Neural cell (in vitro differentiated cells): ENCODE data around the gene SDF2. TPM values are rescaled to one million over a fixed set of nuclear protein-coding genes. Genes with fewer than 3 reads are reported as not detected.

Source experiments
- H2AFZ ChIP-seq: fragments of 200-600, 300-800 bp; sonication (generic), shearing (Covaris generic); 2 replicates; pipeline ENCODE4 v1.6.0; 2014; ENCODE audit warnings: low read depth, mild to moderate bottlenecking, antibody characterized with exemption, low read length, moderate library complexity
- H3F3A ChIP-seq: fragments of 200-600 bp; shearing (Covaris generic); 2 replicates; pipeline ENCODE4 v1.6.1; 2016; ENCODE audit warnings: mild to moderate bottlenecking, moderate library complexity, mixed read lengths, antibody characterized with exemption, low read length; ENCODE audit not compliant: insufficient read depth, poor library complexity, severe bottlenecking
- H3K27ac ChIP-seq: fragments of 200-600, 300-800 bp; sonication (generic), shearing (Covaris generic); 2 replicates; pipeline ENCODE4 v1.5.1; 2014; ENCODE audit warnings: mild to moderate bottlenecking, low read length, moderate library complexity
- H3K27me3 ChIP-seq: fragments of 300-800, 200-600 bp; sonication (generic), shearing (Covaris generic); 2 replicates; pipeline ENCODE4 v1.6.0; 2014; ENCODE audit warnings: mild to moderate bottlenecking, low read depth, low read length, moderate library complexity; ENCODE audit not compliant: insufficient read depth
- H3K36me3 ChIP-seq: fragments of 300-800, 200-600 bp; sonication (generic), shearing (Covaris generic); 2 replicates; pipeline ENCODE4 v1.5.1; 2014; ENCODE audit warnings: mild to moderate bottlenecking, antibody characterized with exemption, low read length, moderate library complexity; ENCODE audit not compliant: insufficient read depth
- H3K4me2 ChIP-seq: fragments of 300-800, 200-600 bp; sonication (generic), shearing (Covaris generic); 2 replicates; pipeline ENCODE4 v1.6.0; 2014; ENCODE audit warnings: mild to moderate bottlenecking, low read length
- H3K4me3 ChIP-seq: fragments of 300-800, 200-600 bp; sonication (generic), shearing (Covaris generic); 2 replicates; pipeline ENCODE4 v1.5.1; 2014; ENCODE audit warnings: mild to moderate bottlenecking, low read length, moderate library complexity
- H3K79me2 ChIP-seq: fragments of 200-600 bp; shearing (Covaris generic); replicated peaks from 2 replicates; pipeline ENCODE4 v1.6.0; 2014; ENCODE audit warnings: mild to moderate bottlenecking, low read length, moderate library complexity; ENCODE audit not compliant: insufficient read depth
- H3K9ac ChIP-seq: fragments of 300-800, 200-600 bp; sonication (generic), shearing (Covaris generic); 2 replicates; pipeline ENCODE4 v1.6.1; 2016; ENCODE audit warnings: mild to moderate bottlenecking, low read length, mixed read lengths
- H3K9me2 ChIP-seq: fragments of 200-600 bp; shearing (Covaris generic); 2 replicates; pipeline ENCODE4 v1.6.1; 2016; ENCODE audit warnings: mild to moderate bottlenecking, low read length, mixed read lengths; ENCODE audit not compliant: insufficient read depth
- H3K9me3 ChIP-seq: fragments of 200-600, 300-800 bp; sonication (generic), shearing (Covaris generic); 2 replicates; pipeline ENCODE4 v1.6.1; 2016; ENCODE audit warnings: mild to moderate bottlenecking, mixed run types, low read length, moderate library complexity, mixed read lengths
- H4K20me1 ChIP-seq: fragments of 200-600 bp; shearing (Covaris generic); 2 replicates; pipeline ENCODE4 v1.6.1; 2016; ENCODE audit warnings: mild to moderate bottlenecking, mixed run types; ENCODE audit not compliant: insufficient read depth
- CTCF ChIP-seq: fragments of 450-650 bp; IDR thresholded peaks from 2 replicates; pipeline ENCODE4 v1.5.1; 2014; ENCODE audit warnings: antibody characterized with exemption, mild to moderate bottlenecking, moderate library complexity; ENCODE audit not compliant: poor library complexity, severe bottlenecking
- EP300 ChIP-seq: fragments of 450-650 bp; conservative IDR thresholded peaks from 2 replicates; pipeline ENCODE4 v1.6.1; 2014; ENCODE audit warnings: antibody characterized with exemption, mild to moderate bottlenecking, moderate library complexity; ENCODE audit not compliant: poor library complexity, severe bottlenecking
- EZH2 ChIP-seq: fragments of 200-600, 300-800 bp; shearing (Covaris generic), sonication (generic); IDR thresholded peaks from 2 replicates; pipeline ENCODE4 v1.6.1; 2014; ENCODE audit warnings: antibody characterized with exemption, low read length, borderline replicate concordance, mild to moderate bottlenecking; ENCODE audit not compliant: insufficient read depth, poor library complexity, severe bottlenecking
- MXI1 ChIP-seq: fragments of 450-650 bp; conservative IDR thresholded peaks from 2 replicates; pipeline ENCODE4 v1.6.1; 2014; ENCODE audit warnings: antibody characterized with exemption, mild to moderate bottlenecking; ENCODE audit not compliant: poor library complexity, severe bottlenecking
- POLR2AphosphoS5 ChIP-seq: IDR thresholded peaks from 2 replicates; pipeline ENCODE4 v1.6.1; 2012
- RAD21 ChIP-seq: fragments of 450-650 bp; conservative IDR thresholded peaks from 2 replicates; pipeline ENCODE4 v1.6.1; 2014; ENCODE audit warnings: antibody characterized with exemption, mild to moderate bottlenecking, moderate library complexity
- REST ChIP-seq: IDR thresholded peaks from 2 replicates; pipeline ENCODE4 v1.6.1; 2012; ENCODE audit warnings: borderline replicate concordance
- SMC3 ChIP-seq: fragments of 450-650 bp; conservative IDR thresholded peaks from 2 replicates; pipeline ENCODE4 v1.6.1; 2014; ENCODE audit warnings: antibody characterized with exemption, mild to moderate bottlenecking, moderate library complexity; ENCODE audit not compliant: poor library complexity
- TAF1 ChIP-seq: IDR thresholded peaks from 2 replicates; pipeline ENCODE4 v1.6.1; 2012; ENCODE audit warnings: low read depth
- polyA plus RNA-seq: library from polyadenylated mRNA; depleted of rRNA; stranded (reverse); fragments of >200 nt; gene quantifications from 2 replicates; pipeline ENCODE4 v1.2.3, GENCODE V29; 2014

Gene SDF2
- polyA plus RNA-seq, 1 donor from 2014 or later = 129 TPM

GRCh38 chr17:28645576-28645939, 16.1 kb downstream of the SDF2 start:
- Histone ChIP-seq H3K9me3 (no peaks in the 10 kb centered on the region), H3K9me2 (no peaks in the 10 kb centered on the region), H3K4me2 (peak overlapping the region; percentile 71), H3F3A (peaks cover 4% of the 10 kb centered on the region), H3K9ac (peak overlapping the region; percentile 85), H3K79me2 (peaks cover 21% of the 10 kb centered on the region), H3K27ac (peak overlapping the region; percentile 90), H3K27me3 (no peaks in the 10 kb centered on the region), H2AFZ (peak overlapping the region; percentile 10), H3K36me3 (no peaks in the 10 kb centered on the region), H3K4me3 (peak overlapping the region; percentile 78), H4K20me1 (no peaks in the 10 kb centered on the region)
- no peak for TF ChIP-seq MXI1
- no peak for TF ChIP-seq RAD21
- no peak for TF ChIP-seq SMC3
- no peak for TF ChIP-seq POLR2AphosphoS5
- TF ChIP-seq EZH2 = no peak
- no peak for TF ChIP-seq CTCF
- TF ChIP-seq EP300 = no peak
- no peak for TF ChIP-seq TAF1
- no peak for TF ChIP-seq REST

GRCh38 chr17:28644787-28645575, 16.7 kb downstream of the SDF2 start, which contains the start of gene BLTP2:
BLTP2 (minus strand) TSS chr17:28645158; CDS start chr17:28645056, 102 bp downstream.
- Histone ChIP-seq H3K79me2 (peaks cover 21% of the 10 kb centered on the region), H3K4me2 (peak within 1 kb of the TSS; percentile 92), H3K36me3 (no peaks in the 10 kb centered on the region), H3K9me2 (no peaks in the 10 kb centered on the region), H3K9ac (peak within 1 kb of the TSS; percentile 85), H3K27me3 (no peaks in the 10 kb centered on the region), H3K4me3 (peak within 1 kb of the TSS; percentile 78), H3F3A (peaks cover 4% of the 10 kb centered on the region), H3K9me3 (no peaks in the 10 kb centered on the region), H2AFZ (peak within 1 kb of the TSS; percentile 84), H3K27ac (peak within 1 kb of the TSS; percentile 90), H4K20me1 (no peaks in the 10 kb centered on the region)
- TF ChIP-seq CTCF (peak; percentile 22), TAF1 (no peak), REST (peak; percentile 16), EP300 (no peak), MXI1 (peak; percentile 67), EZH2 (no peak), SMC3 (no peak), POLR2AphosphoS5 (peak; percentile 88), RAD21 (no peak)
